Lower lobe of right lung (tissue), 2 donors: Measurements from ENCODE around the gene ITGA7. TPM values are rescaled to one million over a fixed set of nuclear protein-coding genes. Genes with fewer than 3 reads are reported as not detected.

ENCODE experiments used
- ATAC-seq, 2 donors: fragments of 200-7000 bp; cut with Tn5 transposase; one replicate each; pipeline ENCODE4 v1.9.1; 2020 to 2022; ENCODE audit warnings: mild to moderate bottlenecking in 2 of 2, moderate library complexity in 2 of 2
- DNase-seq: peaks from one replicate; pipeline ENCODE4 v3.0.0-alpha.2; 2020
- H3K27ac ChIP-seq: fragments of 200-600 bp; one replicate; pipeline ENCODE4 v1.8.0; 2022
- H3K27me3 ChIP-seq: fragments of 200-600 bp; one replicate; pipeline ENCODE4 v1.8.0; 2022; ENCODE audit warnings: low read depth
- H3K36me3 ChIP-seq: fragments of 200-600 bp; one replicate; pipeline ENCODE4 v1.8.0; 2022; ENCODE audit warnings: mild to moderate bottlenecking
- H3K4me1 ChIP-seq: fragments of 200-600 bp; one replicate; pipeline ENCODE4 v1.8.0; 2022
- H3K4me3 ChIP-seq: fragments of 200-600 bp; one replicate; pipeline ENCODE4 v1.8.0; 2022; ENCODE audit warnings: mild to moderate bottlenecking
- H3K9me3 ChIP-seq: fragments of 200-600 bp; one replicate; pipeline ENCODE4 v1.8.0; 2022
- intact Hi-C: fragments of 100-400 bp; cut with DNase I; formaldehyde crosslinking; loops from one replicate; pipeline ENCODE4 v1.11.0; 2022
- total RNA-seq: library from RNA; stranded (reverse); fragmentation: NEBNext Ultra II Directional; extraction: Animal tissue kit (Norgen Biotek cat#: 25700); gene quantifications from one replicate; pipeline ENCODE4 v1.2.1, GENCODE V29; 2021
- TF ChIP-seq, protein P1 (sequence below): fragments of 200-600 bp; IDR thresholded peaks from one replicate; pipeline ENCODE4 v1.8.0; 2022; ENCODE audit warnings: antibody characterized with exemption, mild to moderate bottlenecking
- donor health status: DM: no; HTN: yes; CAD: no; lungs with severe emphysema.

The ITGA7 gene
- total RNA-seq, 1 donor from 2014 or later: 17.5 TPM

DNA sequence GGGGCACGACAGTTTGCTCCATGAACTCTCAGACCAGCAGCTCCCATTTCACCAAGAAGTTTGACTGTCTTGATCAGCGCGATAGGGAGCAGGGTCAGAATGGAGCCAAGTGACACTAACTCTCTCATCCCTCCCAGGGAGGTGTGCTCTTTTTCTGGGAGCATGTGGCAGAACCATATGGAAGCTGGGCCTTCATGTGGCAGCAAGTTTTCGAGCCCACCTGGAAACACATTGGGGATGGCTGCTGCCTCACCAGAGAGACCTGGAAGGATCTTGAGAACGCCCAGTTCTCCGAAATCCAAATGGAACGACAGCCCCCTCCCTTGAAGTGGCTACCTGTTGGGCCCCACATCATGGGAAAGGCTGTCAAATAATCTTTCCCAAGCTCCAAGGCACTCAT is 24.0 kb downstream of the ITGA7 start:
- no peak overlapping the region for H3K27ac ChIP-seq
- no peak for ATAC-seq
- H3K27me3 ChIP-seq: no peaks in the 10 kb centered on the region
- intact Hi-C loops: no loop called here
- TF ChIP-seq, protein P1, sequence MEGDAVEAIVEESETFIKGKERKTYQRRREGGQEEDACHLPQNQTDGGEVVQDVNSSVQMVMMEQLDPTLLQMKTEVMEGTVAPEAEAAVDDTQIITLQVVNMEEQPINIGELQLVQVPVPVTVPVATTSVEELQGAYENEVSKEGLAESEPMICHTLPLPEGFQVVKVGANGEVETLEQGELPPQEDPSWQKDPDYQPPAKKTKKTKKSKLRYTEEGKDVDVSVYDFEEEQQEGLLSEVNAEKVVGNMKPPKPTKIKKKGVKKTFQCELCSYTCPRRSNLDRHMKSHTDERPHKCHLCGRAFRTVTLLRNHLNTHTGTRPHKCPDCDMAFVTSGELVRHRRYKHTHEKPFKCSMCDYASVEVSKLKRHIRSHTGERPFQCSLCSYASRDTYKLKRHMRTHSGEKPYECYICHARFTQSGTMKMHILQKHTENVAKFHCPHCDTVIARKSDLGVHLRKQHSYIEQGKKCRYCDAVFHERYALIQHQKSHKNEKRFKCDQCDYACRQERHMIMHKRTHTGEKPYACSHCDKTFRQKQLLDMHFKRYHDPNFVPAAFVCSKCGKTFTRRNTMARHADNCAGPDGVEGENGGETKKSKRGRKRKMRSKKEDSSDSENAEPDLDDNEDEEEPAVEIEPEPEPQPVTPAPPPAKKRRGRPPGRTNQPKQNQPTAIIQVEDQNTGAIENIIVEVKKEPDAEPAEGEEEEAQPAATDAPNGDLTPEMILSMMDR: no peak
- H3K9me3 ChIP-seq: no peaks in the 10 kb centered on the region
- no peak overlapping the region for H3K4me3 ChIP-seq
- DNase-seq: no peak
- peaks cover 13% of the 10 kb centered on the region for H3K4me1 ChIP-seq
- H3K36me3 ChIP-seq: no peaks in the 10 kb centered on the region

DNA sequence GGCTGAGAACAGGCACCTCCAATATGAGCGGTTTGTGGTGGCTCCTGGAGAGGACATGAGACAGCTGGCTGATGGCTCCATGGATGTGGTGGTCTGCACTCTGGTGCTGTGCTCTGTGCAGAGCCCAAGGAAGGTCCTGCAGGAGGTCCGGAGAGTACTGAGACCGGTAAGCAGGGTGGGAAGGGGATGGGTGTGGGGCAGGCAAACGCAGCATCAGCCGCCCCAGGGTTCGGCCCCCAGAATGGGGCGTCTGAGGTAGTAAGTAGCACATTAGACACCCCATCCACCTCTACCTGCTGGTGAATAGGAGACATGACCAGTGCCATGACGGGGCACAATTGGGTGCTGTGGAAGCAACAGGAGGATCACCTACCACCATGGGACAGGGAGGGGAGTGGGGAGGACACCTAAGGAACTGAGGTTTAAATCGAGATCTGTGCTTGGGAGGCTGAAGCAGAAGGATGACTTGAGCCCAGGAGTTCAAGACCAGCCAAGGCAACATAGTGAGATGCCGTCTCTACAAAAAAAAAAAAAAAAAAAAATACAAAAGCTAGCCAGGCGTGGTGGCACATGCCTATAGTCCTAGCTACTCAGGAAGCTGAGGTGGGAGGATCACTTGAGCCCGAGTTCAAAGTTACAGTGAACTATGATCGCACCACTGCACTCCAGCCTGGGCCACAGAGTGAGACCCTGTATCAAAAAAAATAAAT is 25.5 kb downstream of the ITGA7 start:
- TF ChIP-seq, protein P1: no peak
- H3K36me3 ChIP-seq: no peaks in the 10 kb centered on the region
- intact Hi-C loops: no loop called here
- H3K27me3 ChIP-seq: no peaks in the 10 kb centered on the region
- no peak overlapping the region for H3K27ac ChIP-seq
- H3K4me3 ChIP-seq: peak overlapping the region; percentile 36
- DNase-seq (no peak), ATAC-seq (peak in 1 of 2 donors; percentile 2)
- peaks cover 13% of the 10 kb centered on the region for H3K4me1 ChIP-seq
- no peaks in the 10 kb centered on the region for H3K9me3 ChIP-seq

DNA sequence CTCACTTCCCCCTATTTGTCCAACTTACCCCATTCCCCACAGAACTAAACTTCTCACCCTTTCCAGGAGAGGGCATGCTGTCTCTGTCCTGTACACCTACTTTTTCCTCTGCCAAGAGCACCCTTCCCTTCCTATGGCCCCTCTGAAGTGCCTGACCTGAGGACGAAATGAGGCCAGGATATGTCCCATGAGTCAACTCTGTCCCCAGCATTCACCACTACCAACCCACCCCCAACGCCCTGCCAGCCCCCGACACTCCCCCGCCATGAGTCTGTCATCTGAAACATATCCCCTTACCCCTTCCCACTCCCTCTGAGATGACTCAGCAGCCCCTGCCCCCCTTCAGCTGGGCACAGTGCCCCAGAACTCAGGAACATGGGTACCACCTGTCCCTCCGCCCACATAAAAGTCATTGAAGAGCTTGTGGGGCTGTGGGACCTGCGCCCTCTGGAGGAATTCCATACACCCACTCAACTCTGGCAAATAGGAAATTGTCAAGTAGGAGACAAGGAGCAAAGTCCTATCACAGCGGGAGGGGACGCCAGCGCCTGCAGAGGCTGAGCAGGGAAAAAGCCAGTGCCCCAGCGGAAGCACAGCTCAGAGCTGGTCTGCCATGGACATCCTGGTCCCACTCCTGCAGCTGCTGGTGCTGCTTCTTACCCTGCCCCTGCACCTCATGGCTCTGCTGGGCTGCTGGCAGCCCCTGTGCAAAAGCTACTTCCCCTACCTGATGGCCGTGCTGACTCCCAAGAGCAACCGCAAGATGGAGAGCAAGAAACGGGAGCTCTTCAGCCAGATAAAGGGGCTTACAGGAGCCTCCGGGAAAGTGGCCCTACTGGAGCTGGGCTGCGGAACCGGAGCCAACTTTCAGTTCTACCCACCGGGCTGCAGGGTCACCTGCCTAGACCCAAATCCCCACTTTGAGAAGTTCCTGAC is 26.3 kb downstream of the ITGA7 start:
- TF ChIP-seq, protein P1: peak; percentile 31
- no peaks in the 10 kb centered on the region for H3K9me3 ChIP-seq
- ATAC-seq: peak; percentile 86 to 89
- H3K27me3 ChIP-seq: no peaks in the 10 kb centered on the region
- no peaks in the 10 kb centered on the region for H3K36me3 ChIP-seq
- no peak overlapping the region for H3K27ac ChIP-seq
- peak overlapping the region; percentile 36 for H3K4me3 ChIP-seq
- peaks cover 13% of the 10 kb centered on the region for H3K4me1 ChIP-seq
- peak; percentile 73 for DNase-seq
- intact Hi-C loops: no loop called here

DNA sequence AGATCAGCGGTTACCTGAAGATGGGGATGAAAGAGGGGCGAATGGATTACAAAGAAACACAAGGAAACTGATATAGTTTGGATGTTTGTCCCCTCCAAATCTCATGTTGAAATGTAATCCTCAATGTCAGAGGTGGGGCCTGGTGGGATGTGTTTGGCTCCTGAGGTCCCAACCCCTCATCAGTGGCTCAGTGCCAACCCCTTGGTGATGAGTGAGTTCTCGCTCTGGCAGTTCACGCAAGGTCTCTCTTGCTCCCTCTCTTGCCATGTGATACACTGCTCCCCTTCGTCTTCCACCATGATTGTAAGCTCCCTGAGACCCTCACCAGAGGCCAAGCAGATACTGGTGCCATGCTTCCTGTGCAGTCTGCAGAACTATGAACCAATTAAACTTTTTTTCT is 28.0 kb downstream of the ITGA7 start:
- TF ChIP-seq, protein P1: no peak
- Histone ChIP-seq H3K27me3 (no peaks in the 10 kb centered on the region), H3K36me3 (no peaks in the 10 kb centered on the region), H3K4me1 (peaks cover 13% of the 10 kb centered on the region), H3K27ac (no peak overlapping the region), H3K4me3 (no peak overlapping the region), H3K9me3 (no peaks in the 10 kb centered on the region)
- intact Hi-C loops: no loop called here
- ATAC-seq (no peak), DNase-seq (no peak)

DNA sequence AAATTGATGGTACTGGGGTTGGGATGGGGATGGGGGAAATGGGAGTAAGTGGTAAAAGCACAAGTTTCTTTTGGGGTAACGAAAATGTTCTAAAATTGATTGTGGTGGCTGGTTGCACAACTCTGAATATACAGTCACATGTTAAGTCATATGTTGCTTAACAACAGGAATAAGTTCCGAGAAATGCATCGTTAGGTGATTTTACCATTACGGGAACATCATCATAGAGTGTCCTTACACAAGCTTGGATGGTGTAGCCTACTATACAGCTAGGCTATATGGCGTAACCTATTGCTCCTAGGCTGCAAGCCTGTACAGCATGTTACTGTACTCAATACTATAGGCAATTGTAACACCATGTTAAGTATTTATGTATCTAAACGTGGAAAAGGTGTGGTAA is 31.0 kb downstream of the ITGA7 start:
- TF ChIP-seq, protein P1: no peak
- H3K36me3 ChIP-seq: no peaks in the 10 kb centered on the region
- H3K27ac ChIP-seq: no peak overlapping the region
- H3K4me3 ChIP-seq: no peak overlapping the region
- DNase-seq: no peak
- intact Hi-C loops: no loop called here
- H3K4me1 ChIP-seq: peaks cover 9% of the 10 kb centered on the region
- no peaks in the 10 kb centered on the region for H3K9me3 ChIP-seq
- ATAC-seq: no peak
- H3K27me3 ChIP-seq: no peaks in the 10 kb centered on the region
